HuH-7 (cell line): ENCODE data around the gene COL8A1.
"Not testable (repeated sequence)": the region's sequence is repeated elsewhere in the genome, so short reads cannot be mapped to it uniquely, and the experiment has no call there.

Experiments
- DNase-seq: peaks from one replicate; pipeline ENCODE4 v3.0.0; 2011; ENCODE audit warnings: low spot score

Gene COL8A1

DNA sequence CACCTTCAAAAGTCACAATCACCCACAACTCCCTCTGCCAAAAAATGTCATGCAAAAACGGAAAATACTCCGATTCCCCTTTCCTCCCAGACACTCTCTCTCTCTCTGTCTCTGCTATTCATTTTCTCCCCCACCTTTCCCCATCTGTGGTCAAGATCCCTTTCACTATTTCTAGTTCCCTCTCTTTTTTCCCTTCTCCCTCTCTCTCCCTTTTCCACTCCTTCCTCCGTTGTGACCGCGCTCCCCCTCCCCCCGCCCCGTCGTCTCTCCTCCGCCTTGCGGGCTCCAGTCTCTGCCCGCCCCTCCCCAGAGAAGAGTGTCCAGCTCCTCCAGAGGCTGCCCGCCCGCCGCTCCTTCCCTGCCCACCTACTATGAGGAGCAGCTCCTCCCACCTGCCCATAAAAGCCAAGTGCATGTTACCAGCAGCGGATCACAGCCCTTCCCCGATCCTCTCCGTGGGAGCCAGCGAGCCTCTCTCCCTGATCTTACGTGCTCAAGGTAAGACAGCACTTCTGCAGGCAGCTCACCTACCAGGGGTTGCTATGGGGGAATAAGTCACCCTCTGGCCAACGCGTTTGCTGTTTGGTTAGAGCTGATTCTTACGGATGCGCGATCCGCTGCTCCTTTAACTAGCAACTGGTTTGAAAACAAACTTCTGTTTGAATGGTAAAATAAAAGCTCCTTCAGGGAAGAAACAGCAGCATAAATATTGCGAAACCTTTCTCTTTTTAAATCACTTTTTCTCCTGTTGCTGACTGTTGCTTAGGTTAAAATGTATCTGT is at the start of gene COL8A1:
Gene COL8A1 (plus strand): TSS at position 428 of the 782 bp plus-strand sequence. CDS start 152,089 bp downstream, outside the sequence.
- no peak for DNase-seq

DNA sequence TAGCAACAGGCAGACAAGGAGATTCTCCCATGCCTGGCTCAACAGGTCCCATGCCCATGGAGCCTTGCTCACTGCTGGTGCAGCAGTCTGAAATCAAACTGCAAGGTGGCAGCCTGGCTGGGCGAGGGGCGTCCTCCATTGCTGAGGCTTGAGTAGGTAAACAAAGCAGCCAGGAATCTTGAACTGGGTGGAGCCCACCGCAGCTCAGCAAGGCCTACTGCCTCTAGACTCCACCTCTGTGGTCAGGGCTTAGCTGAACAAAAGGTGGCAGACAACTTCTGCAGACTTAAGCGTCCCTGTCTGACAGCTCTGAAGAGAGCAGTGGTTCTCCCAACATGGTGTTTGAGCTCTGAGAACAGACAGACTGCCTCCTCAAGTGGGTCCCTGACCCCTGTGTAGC is 49.2 kb upstream of the COL8A1 start:
- DNase-seq: not testable (repeated sequence)

DNA sequence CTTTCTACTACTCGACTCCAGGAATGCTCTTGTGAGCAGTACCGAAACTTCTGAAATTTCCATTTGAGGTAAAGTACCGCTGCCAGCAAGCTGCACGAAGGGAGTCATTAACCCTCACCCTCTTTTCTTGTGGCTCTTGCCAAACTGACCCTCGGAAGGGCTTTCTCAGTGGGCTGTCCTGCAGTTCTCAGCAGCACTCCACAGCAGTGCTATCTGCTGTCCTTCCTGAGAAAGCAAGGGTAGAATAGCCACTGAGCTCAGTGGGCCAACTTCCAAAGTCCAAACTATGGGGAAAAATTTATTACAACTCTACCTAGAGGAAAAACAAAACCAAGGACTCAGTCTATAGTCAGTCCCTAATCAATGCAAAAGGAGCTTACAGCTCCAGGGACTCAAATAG is 38.5 kb upstream of the COL8A1 start:
- DNase-seq: no peak

DNA sequence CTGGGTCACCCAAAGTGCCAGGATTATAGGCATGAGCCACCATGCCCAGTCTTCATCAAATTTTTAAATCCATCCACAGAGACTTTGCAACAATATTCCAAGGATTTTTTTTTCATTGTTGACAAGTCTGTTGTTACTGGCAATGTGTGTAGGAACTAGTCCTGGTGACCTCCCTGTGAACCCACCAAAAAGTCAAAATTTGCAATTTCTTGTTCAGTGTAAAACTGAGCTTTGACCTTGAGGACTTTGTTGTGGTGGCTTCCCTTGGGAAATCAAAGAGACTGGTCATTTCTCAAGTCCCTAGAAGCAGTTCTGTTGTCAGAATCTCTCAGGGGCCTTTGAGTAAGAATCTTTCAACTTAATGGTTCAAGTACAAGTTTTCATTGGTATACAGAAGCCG is 36.9 kb upstream of the COL8A1 start:
- DNase-seq: no peak

DNA sequence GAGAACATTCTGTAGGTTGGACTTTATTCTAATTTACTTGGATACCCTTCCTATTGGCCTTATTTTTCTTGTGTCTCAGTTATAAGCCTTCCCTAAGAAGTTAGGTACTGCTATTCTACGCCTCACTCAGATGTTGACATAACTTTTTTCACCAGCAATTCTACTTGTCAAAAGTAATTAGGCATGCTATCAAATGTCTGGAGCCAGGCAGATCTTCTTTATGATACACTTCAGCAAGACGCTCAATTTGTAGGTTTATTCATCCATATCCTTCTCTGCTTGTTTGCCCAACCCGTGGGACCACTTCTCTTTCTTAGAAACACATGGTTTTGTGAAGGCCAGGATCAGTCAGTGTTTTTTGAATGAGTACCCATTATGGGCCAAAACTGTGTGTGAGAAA is 36.2 kb upstream of the COL8A1 start:
- no peak for DNase-seq

DNA sequence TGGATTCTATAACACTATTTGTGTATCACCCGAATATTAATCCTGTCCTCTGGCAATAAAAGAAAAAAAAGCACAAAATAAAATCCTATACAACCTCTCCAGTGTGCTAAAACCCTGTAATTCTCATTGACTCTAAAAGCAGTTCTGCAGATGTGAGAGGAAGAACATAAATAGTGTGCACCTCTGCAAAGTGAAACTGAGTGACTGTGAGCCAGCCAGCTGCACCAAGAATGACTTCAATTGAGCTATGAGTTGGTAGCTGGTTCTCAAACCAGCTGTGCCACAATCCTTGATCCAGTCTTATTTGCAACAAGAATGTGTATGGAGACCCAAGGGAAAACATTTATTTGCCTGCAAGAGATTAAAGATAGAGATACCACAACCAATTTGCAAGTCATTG is 31.2 kb upstream of the COL8A1 start:
- DNase-seq: no peak

DNA sequence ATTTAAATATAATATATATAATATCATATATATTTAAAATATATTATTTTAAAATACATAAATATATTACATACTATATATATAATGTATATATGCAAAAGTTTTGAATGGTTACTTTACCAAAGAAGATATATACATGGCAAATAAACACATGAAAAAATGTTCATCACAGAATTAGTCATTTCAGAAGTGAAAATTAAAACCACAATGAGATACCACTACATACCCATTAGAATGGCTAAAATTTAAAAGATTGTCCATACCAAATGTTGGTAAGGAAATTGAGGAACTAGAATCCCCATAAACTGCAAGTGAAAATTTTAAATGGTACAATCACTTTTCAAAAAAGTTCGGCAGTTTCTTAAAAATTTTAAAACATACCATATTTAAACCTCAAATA is 23.6 kb upstream of the COL8A1 start:
- no peak for DNase-seq

DNA sequence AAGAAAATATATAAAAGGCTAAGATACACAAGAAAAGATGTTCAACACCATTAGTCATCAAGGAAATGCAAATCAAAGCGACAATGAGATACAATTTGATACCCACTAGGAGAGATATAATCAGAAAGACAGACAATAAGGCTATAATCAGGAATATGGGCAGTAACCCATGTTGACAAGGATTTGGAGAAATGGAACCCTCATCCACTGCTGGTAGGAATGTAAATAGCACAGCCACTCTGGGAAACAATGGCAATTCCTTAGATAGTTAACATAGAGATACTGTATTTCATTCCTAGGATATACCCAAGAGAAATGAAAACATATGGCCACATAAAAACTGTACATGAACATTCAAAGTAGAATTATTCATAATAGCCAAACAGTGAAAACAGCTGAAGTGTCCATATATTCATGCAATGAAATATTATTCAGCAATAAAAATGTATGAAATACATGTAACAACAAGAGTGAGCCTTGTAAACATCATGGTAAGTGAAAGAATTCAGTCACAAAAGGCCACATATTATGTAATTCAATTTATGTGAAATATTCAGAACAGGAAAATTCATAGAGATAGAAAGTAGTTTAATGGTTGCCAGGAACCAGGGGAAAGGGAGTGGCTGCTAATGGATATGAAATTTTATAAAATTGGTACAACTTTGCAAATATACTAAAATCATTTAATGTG is 18.2 kb upstream of the COL8A1 start:
- no peak for DNase-seq

DNA sequence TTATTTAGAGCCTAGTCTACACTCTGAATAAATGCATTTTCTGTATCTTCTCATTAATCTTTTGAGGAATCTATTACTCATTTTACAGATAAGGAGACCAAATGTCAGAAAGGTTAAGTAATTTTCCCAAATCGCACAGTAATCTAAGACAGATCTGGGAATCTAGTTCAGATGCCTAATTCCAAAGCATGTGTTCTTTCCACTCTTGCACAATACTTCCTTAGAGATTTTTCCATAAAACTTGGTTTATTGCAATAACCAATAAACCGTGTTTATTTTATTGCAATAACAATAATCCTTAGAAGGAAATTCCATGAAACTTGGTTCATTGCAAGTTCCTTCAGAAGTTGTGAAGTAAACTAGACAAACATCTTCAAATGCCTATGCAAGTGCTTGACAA is 17.4 kb upstream of the COL8A1 start:
- DNase-seq: no peak

DNA sequence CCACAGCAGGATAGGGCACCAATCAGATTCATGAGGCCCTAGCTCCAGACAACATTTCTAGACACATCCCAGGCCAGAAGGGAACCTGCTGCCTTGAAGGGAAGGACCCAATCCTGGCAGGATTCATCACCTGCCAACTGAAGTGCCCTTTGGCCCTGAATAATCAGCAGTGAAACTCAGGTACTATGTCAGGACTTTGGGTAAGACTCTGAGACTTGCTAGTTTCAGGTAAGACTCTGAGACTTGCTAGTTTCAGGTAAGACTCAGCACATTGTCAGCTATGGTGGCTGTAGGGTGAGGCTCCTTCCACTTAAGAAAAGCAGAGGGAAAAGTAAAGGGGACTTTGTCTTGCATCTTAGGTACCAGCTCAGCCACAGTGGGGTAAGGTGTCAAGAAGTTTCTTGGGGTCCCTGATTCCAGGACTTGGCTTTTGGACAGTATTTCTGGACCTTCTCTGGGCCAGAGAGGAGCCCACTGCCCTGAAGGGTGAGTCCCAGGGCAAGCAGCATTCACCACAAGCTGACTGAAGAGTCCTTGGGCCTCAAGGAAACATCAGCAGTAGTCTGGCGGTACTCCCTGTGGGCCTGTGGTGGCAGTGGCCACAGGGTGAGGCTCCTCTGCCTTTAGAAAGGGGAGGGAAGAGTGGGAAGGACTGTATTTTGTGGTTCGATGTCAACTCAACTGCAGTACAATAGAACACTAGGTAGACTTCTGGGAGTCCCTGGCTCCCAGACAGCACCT is 13.7 kb upstream of the COL8A1 start:
- no peak for DNase-seq

DNA sequence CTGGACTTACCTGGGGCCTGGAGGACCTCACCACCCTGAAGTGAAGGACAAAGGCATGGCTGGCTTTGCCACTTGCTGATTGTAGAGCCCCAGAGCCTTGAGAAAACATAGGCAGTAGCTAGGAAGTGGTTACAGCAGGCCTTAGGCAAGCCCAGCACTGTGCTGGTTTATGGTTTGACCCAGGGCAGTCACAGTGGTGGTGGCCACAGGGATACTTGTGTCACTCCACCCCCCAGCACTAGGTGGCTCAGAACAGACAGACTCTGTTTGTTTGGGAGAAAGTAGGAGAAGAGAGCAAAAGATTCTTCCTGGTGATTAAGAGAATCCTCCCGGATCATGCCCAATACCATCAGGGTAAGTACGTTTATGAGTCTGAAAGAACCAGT is 13.2 kb upstream of the COL8A1 start:
- no peak for DNase-seq

DNA sequence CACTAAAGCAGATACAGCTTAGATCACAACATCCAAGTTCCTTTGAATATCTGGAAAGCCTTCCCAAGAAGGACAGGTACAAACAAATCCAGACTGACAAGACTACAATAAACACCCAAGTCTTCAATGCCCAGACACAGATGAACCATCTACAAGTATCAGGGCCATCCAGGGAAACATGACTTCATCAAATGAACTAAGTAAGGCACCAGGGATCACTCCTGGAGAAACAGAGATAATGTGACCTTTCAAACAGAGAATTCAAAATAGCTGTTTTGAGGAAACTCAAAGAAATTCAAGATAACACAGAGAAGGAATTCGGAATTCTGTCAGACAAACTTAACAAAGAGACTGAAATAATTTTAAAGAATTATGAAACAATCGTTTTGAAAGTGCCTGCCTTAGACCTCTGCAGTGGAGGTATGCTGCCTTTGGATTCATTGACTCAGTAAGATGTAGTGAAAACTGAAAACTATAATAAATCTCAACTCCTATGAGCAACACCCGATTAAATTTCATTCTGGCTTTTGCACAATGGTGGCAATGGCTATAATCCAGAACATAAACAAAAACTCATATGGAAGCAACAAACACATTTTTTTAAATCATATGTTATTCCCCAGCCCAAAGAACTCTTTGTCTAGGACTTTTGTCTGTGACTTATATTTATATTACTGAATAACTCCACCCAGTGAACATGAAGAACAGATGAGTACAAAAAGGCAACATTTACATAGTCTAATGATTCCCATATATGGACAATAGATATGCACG is 12.6 kb upstream of the COL8A1 start:
- no peak for DNase-seq

DNA sequence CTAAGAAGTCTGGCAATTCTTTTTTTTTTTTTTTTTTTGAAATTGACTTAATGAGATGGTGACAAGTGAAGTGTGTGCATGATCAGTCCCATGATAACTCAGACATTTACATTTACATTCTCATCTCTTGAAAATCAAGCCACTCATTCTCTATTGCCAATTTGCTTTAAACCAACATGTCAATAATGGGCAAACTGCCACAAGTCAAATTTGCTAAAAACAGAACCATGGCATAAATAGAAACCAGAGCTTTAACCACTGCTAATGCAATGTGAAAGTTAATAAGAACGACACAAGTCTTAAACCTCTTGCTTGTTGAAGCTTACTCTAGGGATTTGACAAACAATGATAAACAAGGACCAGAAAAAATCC is 12.0 kb upstream of the COL8A1 start:
- no peak for DNase-seq

DNA sequence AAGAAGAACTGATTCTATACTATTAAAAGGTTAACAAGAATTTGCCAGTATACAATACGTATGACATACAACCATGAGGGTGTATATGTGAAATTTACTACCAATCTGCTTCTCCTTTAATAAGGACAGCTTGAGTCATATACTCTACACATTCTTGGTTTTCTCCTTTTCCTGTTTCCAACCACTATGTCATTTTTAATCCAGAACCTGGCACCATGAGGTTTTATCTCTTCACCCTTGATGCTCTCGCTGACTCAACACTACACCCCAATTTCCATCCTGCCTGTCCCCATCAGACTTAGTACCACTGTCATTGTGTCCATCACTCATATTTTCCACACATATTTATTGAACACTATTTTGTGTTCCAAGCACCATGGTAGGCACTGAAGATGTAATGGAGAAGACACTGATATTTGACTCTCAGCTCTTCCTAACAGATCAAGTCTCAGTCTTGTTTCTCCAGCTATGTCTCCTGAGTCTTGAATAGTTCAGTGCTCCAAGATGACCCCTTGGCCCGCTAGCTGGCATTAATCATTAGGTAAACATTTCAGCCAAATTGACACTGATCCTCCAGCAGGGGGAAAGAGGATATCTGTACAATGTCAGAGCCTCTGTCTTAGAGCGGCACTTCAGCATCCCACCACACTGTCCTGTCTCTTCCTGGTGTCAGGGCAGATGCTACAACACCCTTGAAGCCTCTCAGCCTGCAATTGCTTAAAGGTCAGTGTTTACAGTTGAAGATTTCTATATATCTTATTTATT is 11.2 kb upstream of the COL8A1 start:
- DNase-seq: no peak

DNA sequence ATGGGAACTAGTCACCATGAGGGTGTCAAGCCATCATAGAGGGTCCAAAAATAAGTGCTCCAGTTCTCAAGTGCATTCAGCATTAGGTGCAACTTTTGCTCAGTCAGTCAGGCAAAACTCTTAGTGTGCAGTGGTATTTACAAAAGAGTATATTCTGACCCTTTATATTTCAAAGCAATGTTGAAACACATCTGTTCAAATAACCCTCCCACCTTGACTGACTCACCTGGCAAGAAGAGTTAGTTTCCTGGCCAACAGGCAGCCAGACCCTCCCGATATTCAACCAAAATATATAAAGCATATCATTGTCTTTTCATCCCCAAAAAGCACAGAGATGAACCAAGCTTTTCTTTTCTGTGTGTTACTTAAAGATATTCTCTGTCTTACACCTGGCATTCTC is 7.6 kb upstream of the COL8A1 start:
- DNase-seq: no peak

DNA sequence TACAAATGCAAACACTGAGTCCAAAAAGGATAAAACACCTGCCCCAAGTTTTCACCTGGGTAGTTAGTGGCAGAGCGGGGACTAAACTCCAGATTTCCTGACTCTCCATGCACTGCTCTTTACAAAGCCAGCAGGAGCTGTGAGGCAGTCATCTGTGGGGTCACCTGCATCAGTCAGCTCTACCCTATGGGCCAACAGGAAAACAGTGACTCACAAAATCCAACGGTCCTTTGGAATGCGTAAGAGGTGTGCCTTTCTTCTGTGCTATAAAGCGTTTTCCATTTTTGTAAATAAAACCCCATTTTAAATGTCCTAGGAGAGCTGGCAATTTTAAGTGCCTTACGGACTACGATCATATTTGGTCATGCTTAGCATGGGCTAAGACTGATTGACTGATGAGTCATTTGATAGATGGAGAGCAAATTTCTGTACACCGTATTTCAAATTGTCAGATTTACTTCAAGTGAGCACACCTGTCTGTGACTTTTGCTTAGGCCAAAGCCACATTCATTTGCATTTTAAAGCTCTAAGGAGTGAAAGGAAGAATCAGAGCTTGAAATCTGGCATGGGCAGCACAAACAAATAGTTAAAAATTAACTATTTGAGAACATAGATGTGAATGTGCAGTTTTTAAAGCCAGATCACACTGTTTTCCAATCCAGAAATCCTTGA is 4.4 kb upstream of the COL8A1 start:
- DNase-seq: no peak

DNA sequence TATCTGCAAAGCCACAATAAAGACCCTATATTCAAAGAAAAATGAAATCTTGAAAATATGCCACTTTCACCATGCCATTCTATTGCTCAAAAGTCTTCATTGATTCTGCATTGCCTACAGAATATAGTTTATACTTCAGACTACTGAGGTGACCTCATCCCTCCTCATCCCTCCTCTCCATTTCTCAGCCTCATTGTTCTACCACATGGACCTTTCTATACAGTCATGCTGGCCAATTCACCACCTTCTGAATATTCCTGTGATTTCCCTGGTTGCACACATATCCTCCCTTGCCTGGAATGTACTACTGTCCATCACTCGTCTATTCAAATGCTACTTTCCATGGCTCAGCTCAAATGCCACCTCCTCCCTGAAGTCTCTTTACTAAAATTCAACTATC is 3.5 kb upstream of the COL8A1 start:
- no peak for DNase-seq

DNA sequence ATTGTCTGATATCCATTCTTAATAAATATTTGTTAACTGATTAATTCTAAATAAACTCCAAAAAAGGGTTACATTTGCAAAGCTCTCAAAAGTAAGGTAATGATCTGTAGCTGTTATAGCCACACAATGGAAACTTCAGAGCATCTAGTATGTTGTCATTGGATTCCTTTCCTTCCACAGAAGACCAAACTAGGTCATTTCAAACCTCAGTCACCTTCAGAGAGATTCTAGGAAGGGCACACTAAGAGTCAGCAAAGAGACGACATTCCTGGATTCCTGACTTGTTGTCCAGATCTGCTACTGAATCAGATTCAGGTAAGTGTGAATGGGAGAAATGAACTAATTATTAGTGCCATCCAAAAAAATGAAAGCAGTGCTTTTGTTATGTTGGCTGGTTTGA is 3.0 kb upstream of the COL8A1 start:
- no peak for DNase-seq

DNA sequence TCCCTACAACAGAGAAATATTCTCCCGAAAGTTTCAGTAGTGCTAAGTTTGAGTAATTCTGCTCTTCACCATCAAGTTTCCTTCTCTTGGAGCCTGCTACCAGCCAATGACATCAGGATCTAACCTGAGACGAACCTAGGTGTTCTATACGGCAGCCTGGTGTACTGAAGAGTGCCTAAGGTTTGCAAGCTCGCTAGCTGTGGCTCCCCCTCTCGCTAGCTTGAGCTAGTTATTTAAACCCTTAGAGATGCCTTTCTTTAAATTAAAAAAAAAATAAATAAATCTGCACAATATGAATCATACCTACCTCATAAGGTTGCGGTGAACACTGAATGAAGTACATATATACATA is 1.4 kb upstream of the COL8A1 start:
- no peak for DNase-seq

DNA sequence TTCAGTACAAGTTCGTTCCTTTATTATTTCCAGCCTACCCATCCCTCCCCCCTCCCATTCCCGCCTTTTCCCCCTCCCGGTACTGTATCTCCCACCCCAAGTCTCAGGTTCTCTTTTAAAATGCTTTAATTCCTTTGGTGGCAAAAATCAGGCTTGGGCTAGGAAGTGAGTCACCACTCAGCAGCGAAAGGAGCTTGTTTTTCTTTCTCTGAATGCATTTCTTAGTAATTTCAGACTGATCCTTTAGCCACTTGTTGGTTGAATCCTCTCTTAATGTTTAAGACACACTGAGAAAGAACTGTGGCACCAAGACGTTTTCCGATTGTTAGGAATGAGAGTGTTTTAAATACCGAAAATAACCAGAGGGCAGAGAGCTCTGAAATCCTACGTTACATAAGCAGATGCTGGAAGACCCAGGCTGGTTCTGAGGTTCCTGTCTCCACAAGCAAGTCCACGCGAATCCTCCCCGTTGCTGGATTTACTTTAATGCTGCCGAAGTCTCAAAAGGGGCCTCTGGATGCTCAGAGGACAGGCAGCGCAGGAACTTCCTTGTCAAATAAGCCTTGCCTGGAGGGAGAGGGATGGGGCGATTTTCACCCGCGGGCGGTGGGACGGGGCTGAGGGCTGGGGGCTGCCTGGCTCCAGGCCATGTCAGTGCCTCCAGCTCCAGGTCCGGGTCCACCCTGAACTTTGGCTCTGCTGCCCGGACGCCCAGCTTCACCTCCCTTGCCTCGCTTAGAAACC is 854 bp upstream of the COL8A1 start:
- DNase-seq: no peak
